ENCODE results near the gene AHRR.

DNA sequence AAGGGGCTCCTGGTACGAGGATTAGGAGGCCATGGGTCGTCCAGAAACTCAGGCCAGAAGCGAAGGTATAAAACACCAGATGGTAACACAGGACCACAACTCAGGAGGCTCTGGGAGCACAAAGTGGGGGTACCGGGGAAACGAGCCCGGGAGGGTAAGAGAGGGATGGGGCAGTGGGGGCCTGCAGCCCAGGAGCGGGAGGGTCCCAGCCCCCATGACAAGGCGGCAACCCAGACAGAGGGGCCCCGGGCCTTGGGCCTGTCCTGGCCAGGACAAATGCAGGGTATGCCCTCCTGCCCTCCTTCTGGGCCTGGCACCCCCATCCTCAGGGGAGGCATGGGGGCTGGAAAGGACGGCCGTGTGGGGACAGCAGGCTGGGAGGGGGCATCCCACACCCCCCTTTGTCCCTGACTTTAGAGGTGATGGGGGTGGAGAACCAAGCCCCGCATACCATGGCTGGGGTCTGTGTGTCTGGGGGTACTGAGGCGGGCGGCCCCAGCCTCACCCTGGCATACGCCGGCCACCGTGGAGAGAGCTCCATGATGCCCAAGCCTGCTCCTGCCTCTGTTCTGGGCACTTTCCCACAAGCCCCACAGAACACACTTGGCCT, 74.5 kb downstream of the AHRR start:
- TF ChIP-seq, protein P1, sequence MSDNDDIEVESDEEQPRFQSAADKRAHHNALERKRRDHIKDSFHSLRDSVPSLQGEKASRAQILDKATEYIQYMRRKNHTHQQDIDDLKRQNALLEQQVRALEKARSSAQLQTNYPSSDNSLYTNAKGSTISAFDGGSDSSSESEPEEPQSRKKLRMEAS (IDR thresholded peaks at IDR 0.05), result no peak
- TF ChIP-seq SMC3 (IDR thresholded peaks at IDR 0.05), result no peak
- no peak for TF ChIP-seq JUN (IDR thresholded peaks at IDR 0.05)
- TF ChIP-seq, protein P2, sequence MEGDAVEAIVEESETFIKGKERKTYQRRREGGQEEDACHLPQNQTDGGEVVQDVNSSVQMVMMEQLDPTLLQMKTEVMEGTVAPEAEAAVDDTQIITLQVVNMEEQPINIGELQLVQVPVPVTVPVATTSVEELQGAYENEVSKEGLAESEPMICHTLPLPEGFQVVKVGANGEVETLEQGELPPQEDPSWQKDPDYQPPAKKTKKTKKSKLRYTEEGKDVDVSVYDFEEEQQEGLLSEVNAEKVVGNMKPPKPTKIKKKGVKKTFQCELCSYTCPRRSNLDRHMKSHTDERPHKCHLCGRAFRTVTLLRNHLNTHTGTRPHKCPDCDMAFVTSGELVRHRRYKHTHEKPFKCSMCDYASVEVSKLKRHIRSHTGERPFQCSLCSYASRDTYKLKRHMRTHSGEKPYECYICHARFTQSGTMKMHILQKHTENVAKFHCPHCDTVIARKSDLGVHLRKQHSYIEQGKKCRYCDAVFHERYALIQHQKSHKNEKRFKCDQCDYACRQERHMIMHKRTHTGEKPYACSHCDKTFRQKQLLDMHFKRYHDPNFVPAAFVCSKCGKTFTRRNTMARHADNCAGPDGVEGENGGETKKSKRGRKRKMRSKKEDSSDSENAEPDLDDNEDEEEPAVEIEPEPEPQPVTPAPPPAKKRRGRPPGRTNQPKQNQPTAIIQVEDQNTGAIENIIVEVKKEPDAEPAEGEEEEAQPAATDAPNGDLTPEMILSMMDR (IDR thresholded peaks at IDR 0.05), result no peak
- no peak for TF ChIP-seq JUNB (IDR thresholded peaks at IDR 0.05)
- no peak for TF ChIP-seq EP300 (IDR thresholded peaks at IDR 0.05)
- TF ChIP-seq BHLHE40 (IDR thresholded peaks at IDR 0.05; ENCODE audit: low read depth, low read length), result no peak
- TF ChIP-seq, protein P3, sequence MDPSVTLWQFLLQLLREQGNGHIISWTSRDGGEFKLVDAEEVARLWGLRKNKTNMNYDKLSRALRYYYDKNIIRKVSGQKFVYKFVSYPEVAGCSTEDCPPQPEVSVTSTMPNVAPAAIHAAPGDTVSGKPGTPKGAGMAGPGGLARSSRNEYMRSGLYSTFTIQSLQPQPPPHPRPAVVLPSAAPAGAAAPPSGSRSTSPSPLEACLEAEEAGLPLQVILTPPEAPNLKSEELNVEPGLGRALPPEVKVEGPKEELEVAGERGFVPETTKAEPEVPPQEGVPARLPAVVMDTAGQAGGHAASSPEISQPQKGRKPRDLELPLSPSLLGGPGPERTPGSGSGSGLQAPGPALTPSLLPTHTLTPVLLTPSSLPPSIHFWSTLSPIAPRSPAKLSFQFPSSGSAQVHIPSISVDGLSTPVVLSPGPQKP (IDR thresholded peaks at IDR 0.05; ENCODE audit: low read depth, low read length), result no peak
- TF ChIP-seq POLR2A (IDR thresholded peaks at IDR 0.05; ENCODE audit: low read length), result no peak
- no peak for TF ChIP-seq ZNF302 (CRISPR knock-in tag; IDR thresholded peaks at IDR 0.05)
- no peak for TF ChIP-seq RAD21 (conservative IDR thresholded peaks at IDR 0.05 in 1 of 2, IDR thresholded peaks at IDR 0.05 in 1 of 2)
- TF ChIP-seq RCOR1 (IDR thresholded peaks at IDR 0.05; ENCODE audit: low read depth, low read length), result no peak
